Activated T-cell treated with anti-CD3 and anti-CD28 coated beads, Interleukin-2, amount 50 U/mL, for 48 hours (primary cell): ENCODE measurements around the gene MCU.
"Not testable (repeated sequence)": the region's sequence is repeated elsewhere in the genome, so short reads cannot be mapped to it uniquely, and the experiment has no call there.

Source experiments
- DNase-seq, 2 experiments: peaks; one replicate each; pipeline ENCODE4 v3.0.0-alpha.2; 2020

The MCU gene

DNA sequence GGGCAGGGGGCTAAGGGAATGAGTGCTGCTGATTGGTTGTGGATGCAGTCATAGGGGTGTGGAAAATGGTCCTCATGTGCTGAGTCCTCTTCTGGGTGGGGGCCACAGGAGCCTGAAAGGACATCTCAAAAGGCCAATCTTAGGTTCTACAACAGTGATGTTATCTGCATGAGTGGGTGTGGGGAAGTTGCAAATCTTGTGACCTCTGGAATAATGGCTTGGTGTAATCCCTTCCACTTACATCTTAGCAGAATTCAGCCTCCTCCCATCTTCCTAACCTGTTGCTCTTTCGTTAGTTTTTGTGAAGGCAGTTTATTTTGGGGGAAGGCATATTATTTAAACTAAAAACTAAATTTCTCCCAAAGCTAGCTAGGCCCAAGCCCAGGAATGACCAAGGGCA lies 159.6 kb downstream of the MCU start:
- no peak for DNase-seq

DNA sequence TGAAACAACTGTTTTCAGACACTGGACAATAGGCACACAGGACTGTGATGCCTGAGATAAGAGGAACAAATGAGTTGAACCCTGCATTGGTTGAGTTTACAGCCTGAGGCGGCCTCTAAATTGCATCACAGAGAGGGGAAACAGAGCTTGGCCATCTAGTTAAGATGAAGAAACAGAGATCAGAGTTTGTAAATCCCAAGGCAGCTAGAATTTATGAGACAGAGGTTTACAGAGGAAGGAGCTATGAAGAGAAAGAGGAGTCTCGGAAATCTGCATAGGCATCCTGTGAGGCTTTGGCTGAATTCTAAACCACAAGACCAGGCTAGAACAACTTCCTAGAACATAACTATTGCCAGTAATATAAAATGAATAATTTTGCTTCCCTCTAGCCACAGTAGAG lies 160.6 kb downstream of the MCU start:
- DNase-seq = no peak

DNA sequence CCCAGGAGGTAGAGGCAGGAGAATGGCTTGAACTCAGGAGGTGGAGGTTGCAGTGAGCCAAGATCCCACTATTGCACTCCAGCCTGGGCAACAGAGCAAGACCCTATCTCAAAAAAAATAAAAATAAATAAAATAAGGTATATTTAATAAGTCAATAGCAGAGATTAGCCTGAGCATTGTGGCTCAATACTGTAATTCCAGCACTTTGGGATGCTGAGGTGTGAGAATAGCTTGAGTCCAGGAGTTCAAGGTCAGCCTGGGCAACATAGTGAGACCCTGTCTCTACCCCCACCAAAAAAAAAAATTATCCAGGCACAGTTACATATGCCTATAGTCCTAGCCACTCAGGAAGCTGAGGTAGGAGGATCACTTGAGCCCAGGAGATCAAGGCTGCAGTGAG lies 163.2 kb downstream of the MCU start:
- DNase-seq = no peak

DNA sequence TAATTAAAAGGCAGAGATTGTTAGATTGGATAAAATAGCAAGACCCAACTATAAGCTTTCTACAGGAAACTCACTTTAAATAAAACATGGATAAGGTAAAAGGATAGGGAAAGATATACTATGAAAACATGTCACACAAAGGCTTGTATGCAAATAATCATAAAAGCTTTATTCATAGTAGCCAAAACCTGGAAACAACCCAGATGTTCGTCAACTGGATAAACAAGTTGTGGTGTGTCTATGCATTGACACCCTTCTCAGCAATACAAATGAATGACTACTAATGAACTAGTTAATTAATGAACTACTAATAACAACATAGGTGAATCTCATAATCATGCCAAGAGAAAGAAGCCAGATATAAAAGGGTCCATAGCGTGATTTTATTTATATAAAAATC lies 163.8 kb downstream of the MCU start:
- DNase-seq = no peak

DNA sequence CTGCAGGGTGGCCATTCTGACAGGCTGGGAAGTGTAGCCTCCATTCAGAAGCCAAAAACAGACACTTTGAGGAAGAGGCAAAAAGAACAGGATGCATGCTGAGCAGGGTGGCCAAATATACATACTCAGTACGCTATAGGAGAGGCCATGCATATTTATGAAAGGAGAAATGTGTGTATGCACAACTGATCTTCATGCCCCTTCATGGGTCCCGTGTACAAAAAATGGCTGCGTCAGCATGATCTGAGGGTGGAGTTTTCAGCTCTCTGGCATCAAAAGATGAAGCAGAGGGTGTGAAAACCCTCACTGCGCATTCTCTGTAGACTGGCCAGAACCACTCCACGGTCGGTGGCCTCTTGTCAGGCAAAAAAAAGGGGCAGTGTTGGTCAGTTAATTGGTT lies 166.1 kb downstream of the MCU start:
- DNase-seq = no peak

GRCh38 chr10:72862957-72863356 lies 171.0 kb downstream of the MCU start:
- no peak for DNase-seq

GRCh38 chr10:72875250-72876055 lies 183.5 kb downstream of the MCU start:
- DNase-seq = no peak

GRCh38 chr10:72879245-72879644 lies 187.3 kb downstream of the MCU start:
- no peak for DNase-seq

- DNase-seq = no peak
Observed at GRCh38 chr10:72881291-72881690, 189.3 kb downstream of the MCU start.

DNA sequence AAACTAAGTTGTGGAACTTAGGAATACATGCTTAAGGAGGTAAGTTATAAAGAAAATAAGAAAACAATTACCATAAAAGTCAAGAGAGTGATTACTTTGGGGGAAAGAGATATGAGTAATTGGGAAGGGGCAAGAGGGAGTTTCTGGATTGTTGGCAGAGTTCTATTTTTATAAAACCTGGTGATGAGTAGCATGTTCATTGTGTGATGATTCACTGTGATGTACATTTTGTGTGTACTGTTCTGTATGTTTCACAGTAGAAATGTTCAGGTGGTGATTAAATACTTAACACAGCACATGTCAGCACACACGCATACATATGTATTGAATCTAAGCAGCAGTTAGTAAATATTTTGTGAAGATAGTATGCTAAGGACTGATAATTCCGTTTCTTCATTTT lies 191.9 kb downstream of the MCU start:
- DNase-seq = no peak

GRCh38 chr10:72885953-72886352 lies 194.0 kb downstream of the MCU start:
- no peak for DNase-seq

- DNase-seq = no peak
Observed at GRCh38 chr10:72886621-72887020, 194.7 kb downstream of the MCU start.

GRCh38 chr10:72887043-72887442 lies 195.1 kb downstream of the MCU start:
- peak in 1 of 2 experiments; percentile 22 for DNase-seq

DNA sequence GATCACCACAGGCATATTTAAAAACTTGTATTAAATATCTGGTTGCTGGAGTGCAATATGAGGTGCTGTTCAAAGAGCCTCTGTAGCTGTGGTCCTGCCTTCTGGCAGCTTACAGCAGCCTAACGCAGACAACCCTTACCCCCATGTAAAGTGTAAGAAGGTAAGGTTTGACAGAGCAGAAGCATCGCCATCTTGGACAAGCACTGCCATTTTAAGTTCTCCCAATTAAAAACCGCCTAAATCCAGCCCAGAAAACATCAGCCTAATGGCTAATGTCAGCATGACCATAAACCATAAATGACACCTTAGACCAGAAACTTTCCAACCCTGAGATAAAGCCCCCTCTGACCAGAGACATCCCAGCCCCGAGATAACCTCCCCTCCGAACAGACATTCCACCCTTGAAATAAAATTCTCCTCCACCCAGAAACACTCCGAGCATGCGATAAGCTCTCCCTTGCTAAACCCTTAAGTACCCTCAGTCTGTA lies 196.3 kb downstream of the MCU start:
- DNase-seq = no peak

- no peak for DNase-seq
Observed at GRCh38 chr10:72889391-72889831, 197.5 kb downstream of the MCU start.

DNA sequence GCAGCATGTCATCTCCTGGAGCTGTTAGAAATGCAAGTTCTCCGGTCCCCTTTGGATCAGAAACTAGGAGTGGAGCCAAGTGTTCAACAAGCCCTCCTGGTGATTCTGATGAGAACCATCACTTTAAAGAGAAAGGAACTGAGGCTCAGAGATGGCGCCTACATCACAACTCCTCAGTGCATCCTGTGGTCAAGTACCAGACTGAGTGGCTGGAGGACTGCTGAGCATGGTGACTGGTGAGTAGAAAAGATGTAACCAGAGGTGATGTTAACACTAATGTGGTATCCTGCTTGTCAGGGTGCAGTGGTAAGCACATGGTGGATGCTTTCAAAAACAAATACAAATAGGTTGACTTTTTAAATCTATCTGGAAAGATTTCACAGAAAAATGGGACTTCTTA lies 198.1 kb downstream of the MCU start:
- no peak for DNase-seq

GRCh38 chr10:72893136-72893798 lies 201.3 kb downstream of the MCU start, which contains the start of gene OIT3:
TSS of gene OIT3 (plus strand) at chr10:72893739. CDS start at chr10:72893799, 60 bp downstream.
- DNase-seq = no peak

- DNase-seq = no peak
Observed at GRCh38 chr10:72895236-72895850, 203.4 kb downstream of the MCU start.

DNA sequence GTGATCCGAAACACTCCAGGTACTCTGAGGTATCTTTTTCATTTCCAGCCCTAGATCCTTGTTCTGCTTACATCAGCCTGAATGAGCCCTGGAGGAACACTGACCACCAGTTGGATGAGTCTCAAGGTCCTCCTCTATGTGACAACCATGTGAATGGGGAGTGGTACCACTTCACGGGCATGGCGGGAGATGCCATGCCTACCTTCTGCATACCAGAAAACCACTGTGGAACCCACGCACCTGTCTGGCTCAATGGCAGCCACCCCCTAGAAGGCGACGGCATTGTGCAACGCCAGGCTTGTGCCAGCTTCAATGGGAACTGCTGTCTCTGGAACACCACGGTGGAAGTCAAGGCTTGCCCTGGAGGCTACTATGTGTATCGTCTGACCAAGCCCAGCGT lies 206.7 kb downstream of the MCU start:
- DNase-seq = no peak

- no peak for DNase-seq
Observed at GRCh38 chr10:72899545-72899944, 207.6 kb downstream of the MCU start.

DNA sequence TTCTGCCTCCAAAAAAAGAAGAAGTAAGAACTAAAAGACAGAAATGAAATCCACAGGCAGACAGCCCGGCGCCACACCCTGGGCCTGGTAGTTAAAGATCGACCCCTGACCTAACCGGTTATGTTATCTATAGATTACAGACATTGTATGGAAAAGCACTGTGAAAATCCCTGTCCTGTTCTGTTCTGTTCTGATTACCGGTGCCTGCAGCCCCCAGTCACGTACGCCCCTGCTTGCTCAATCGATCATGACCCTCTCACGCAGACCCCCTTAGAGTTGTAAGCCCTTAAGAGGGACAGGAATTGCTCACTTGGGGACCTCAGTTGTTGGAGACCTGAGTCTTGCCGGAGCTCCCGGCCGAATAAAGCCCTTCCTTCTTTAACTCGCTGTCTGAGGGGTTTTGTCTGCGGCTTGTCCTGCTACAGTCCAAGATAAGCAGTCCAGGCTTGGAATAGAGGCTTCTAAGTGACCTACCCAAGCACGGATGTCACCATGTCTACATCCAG lies 212.1 kb downstream of the MCU start:
- not testable (repeated sequence) for DNase-seq

- DNase-seq = no peak
Observed at GRCh38 chr10:72904806-72905205, 212.9 kb downstream of the MCU start.

DNA sequence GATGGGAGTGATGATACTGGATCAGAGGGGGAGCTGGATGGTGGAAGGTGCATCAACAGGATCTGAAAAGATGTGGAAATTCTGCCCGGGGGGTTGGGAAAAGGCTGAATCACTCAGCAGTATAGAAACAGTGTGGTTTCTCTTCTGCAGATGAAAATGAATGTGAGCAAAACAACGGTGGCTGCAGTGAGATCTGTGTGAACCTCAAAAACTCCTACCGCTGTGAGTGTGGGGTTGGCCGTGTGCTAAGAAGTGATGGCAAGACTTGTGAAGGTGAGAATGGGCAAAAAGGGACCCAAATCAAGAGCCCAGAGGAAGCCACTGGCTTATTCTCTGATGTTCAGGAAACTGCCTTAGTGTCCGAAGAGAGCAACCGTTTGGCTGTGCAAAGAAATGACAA lies 214.5 kb downstream of the MCU start:
- DNase-seq = no peak

DNA sequence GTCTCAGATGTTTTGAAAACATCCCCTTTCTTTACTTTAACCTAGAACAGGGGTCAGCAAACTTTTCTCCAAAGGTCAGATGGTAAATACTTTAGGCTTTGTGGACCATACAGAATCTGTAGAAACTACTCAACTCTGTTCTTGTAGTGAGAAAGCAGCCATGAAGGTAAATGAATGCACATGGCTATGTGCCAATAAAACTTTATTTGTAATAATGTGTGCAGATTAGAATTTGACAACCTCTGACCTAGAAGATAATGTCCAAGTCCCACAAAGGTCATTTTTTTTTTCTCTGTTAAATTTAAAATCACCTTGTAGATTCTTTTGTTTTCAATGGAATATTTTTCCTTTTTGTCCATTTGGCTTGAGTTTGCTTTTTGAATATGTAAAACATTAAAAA lies 218.8 kb downstream of the MCU start:
- no peak for DNase-seq
